Tibial nerve (tissue), 4 donors: ENCODE results near the gene WDR48.

ENCODE experiments used
- EP300 ChIP-seq, 2 donors: sonication (generic); formaldehyde crosslinking; IDR thresholded peaks; one replicate each; pipeline ENCODE4 v1.6.1; 2017; ENCODE audit warnings: antibody characterized with exemption in 2 of 2, mild to moderate bottlenecking in 1 of 2
- TF ChIP-seq, protein P1 (sequence below), 5 experiments: fragments of 200-600 bp in 3 of 5; fragments of 450-650 bp in 2 of 5; sonication (generic) in 3 of 5; IDR thresholded peaks; one replicate each; pipeline ENCODE4 v1.5.1; 2016 to 2019; ENCODE audit warnings: antibody characterized with exemption in 5 of 5, mild to moderate bottlenecking in 3 of 5, moderate library complexity in 2 of 5

DNA sequence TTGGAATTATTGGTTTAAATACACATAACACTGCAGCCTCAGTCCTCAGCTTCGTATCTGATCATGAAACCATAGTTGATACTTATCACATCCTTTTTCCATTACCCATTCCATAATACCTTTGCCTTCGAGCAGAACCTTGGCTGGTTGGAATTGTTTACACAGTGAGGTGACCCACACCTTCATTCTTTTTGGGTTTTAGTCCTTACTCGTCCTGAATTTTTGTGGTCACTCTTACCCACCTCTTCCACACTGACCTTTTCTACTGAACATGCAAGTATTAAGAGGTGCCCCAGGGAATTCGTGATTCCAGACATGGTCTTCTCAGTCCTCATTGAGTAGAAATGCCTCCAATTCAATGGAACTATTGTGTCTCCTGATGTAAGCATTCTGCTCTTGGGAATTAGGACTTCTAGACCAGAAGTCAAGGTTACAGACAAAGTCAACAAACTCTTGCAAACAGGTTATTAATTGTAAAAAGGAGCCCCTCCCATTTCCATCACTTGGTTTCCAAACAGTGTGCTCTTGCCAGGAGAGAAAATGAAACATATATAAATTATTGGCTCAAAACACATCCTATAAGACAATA, 37.8 kb upstream of the WDR48 start:
- TF ChIP-seq, protein P1, sequence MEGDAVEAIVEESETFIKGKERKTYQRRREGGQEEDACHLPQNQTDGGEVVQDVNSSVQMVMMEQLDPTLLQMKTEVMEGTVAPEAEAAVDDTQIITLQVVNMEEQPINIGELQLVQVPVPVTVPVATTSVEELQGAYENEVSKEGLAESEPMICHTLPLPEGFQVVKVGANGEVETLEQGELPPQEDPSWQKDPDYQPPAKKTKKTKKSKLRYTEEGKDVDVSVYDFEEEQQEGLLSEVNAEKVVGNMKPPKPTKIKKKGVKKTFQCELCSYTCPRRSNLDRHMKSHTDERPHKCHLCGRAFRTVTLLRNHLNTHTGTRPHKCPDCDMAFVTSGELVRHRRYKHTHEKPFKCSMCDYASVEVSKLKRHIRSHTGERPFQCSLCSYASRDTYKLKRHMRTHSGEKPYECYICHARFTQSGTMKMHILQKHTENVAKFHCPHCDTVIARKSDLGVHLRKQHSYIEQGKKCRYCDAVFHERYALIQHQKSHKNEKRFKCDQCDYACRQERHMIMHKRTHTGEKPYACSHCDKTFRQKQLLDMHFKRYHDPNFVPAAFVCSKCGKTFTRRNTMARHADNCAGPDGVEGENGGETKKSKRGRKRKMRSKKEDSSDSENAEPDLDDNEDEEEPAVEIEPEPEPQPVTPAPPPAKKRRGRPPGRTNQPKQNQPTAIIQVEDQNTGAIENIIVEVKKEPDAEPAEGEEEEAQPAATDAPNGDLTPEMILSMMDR (IDR thresholded peaks at IDR 0.05): no peak
- TF ChIP-seq EP300 (IDR thresholded peaks at IDR 0.05): no peak
